Fibroblast of skin of left quadriceps (primary cell): Measurements from ENCODE around the gene ADNP.

Experiments
- DNase-seq, 2 experiments: peaks; one replicate each; pipeline ENCODE4 v3.0.0-alpha.2; 2013; ENCODE audit warnings: low read depth in 2 of 2

Gene ADNP

DNA sequence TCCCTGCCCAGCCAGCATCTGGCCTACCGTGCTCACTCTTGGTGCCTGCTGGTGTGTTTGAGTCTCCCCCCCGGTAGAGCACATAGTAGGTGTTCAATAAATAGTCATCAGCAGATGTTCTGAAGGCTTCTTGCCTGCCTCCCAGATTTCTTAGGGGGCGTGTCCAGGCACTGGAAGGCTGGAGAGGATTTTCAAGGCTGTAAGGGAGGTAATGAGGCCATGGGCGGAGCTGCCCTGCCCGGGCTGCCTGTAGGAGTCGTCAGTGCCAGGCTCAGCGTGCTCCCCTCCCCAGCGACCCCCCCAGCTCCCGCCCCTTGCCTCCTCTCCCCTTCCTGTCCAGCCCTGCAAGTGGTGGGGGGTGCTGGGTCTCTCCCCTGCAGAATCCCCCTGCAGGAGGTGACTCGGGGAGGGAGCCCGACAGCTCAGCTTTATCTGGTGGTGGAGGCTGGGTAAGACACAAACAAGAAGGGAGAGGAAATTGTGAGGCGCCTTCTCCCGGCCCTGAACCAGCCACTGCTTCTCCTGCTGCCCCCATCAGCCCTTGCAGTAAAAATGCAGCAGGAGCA lies 80.4 kb downstream of the ADNP start:
- no peak for DNase-seq

DNA sequence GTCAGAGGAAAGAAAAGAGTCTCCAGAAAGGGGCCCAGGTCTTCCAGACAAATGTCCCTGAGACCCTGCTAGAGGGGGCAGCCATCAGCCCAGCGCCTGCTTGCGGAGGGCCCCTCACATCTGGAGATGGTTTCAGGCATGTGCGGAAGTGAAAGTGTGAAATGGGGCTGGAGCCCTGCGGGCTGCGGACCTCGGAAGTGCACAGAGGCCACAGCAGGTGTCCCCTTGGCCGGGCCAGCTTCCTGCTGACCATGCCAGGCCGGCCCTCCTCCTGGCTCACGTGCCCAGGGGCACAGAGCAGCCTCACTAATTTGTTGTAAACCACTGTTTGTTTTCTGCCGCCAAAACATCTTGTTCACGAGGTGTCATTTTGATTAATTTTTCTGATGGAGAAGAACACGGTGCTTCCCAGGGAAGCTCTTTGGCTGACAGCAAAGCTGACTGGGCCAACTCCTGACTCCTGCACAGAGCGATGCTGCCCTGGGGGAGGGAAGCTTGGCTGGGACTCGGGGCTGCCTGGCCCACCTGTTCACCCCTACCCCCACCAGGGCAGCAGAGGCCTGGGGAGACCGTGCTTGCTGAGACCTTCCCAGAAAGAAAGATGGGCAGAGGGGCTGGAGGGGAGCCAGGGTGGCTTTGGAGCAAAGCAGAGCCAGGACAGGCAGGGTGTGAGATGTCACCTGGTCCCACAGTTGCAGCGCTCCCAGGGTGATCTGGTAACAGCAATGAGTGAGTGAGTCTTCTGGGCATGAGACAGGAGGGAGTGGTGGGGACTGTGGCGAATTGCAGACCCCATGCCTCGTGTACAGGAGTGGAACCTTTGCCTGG lies 82.2 kb downstream of the ADNP start:
- no peak for DNase-seq

DNA sequence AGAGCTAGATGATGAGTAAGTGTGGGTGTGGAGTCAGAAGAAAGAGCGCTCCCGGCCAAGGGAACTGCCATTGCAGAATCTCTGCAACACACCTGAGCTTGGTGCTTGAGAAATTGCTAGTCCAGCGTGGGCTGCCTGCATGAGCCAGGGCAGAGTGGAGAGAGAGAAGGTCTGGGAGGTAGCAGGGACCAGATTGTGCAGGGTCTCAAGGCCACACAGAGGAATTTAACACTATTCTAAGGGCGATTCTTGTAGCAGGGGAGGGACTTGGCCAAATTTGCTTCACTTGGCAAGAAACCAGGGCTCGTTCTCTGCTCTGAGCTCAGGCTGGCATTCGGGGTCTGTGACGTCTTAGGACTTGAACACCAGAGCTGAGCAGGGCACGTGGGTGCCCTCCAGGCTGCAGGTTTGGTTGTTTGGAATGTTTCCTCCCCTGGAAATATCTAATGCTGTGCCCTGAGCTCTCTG lies 82.9 kb downstream of the ADNP start:
- DNase-seq = no peak

DNA sequence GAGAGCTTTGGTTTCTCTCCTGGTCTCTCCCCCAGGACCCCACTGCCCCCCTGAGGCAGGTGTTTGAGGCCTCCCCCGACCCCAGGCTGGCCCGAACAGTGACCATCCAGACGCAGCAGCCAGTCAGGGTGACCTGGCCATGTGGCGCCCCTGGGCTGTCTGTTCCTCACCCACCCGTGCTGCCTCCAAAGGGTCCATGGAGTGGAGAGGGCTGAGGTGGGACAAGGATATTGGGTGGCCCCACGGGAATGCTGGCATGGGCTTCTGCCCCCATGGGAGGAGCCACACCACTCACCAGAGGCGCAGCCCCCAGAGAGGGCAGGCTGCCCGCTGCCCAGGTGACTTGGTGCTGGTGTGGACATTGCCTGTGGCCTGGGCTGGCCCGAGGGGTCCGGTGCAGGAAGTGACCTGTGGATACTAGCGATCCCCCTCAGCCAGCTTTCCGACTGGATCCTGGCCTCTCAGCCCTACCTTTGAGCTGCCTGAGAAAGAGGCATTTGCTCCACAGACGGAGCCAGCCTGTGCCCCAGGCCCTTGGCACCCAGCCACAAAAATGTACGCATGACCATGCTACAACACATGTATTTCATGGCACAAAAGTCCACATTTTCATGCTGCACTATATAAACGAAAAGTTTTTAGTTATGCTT lies 85.5 kb downstream of the ADNP start:
- no peak for DNase-seq

DNA sequence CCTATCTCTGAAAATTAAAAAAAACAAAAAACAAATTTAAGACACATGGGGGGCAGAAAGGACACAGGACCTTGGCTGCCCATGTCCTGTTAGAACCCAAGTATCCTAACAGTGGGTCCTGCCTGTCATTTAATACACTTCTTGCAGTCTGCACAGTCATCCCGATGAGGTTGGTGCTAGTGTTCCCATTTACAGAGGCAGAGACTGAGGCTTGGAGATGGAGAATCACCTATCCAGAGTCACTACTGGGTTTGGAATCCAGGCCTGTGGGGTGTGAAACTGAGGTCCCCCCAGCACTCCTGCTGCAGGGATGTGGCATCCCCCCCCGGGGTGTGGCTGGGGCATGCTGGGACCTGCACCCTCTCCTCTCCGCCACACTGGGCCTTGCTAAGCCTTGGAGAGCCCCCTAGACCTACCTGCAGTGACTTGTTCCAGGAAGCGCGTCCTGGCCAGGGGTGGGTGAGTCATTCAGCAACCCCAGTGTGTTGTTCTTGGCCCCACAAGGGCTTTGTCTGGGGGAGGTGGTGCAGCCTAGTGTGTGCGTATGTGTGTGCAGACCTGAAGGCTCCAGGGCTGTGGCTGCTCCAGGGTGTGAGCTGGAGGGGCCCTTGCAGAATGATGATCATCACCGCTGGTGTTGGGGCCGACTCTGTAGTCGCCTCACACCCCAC lies 86.7 kb downstream of the ADNP start:
- peak in 1 of 2 experiments; percentile 21 for DNase-seq

DNA sequence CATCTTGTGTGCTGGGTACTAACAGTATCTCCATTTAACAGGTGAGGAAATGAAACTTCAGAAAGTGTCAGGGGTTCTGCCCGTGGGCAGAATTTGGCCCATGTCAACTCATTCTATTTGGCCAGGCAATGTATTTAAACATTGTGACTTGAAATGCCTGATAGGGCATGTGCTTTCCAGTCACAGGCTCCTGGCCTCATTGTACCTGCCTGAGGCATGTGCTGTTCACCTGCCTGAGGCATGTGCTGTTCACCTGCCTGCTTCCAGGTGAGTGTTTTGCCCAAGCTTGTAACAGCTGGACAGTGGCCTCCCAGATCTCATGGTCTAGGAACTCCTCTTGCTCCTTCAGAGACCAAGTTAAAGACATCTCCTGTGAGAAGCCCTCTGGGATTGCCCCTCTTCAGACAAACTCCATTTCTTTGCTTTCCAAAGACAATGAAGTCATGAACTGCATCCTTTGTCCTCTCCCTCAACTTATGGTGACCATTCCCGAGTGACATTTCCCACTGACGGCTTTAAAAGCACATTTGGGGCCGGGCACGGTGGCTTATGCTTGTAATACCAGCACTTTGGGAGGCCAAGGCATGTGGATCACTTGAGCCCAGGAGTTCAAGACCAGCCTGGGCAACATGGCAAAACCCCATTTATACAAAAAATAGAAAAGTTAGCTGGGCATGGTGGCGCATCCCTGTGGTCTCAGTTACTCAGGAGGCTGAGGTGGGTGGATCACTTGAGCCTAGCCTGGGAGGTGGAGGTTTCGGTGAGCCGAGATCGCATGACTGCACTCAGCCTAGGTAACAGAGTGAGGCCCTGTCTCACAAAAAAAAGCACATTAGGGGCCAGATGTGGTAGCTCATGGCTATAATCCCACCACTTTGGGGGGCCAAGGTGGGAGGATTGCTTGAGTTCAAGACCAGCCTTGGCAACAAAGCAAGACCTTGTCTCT lies 87.6 kb downstream of the ADNP start:
- DNase-seq = no peak

DNA sequence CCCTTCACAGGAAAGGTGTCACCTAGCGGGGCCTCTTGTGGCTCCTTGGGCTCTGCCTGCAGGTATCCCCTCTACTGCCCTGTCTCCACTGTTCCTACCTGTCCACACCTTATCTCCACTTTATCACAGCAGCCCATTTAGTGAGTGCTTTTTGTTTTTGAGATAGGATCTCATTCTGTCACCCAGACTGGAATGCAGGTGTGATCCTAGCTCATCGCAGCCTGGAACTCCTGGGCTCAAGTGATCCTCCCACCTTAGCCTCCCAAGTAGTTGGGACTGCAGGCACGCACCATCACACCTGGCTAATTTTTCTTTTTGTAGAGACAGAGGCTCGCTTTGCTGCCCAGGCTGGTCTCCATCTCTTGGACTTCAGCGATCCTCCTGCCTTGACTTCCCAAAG lies 88.4 kb downstream of the ADNP start:
- DNase-seq = no peak
